Measurements from ENCODE around the gene TBK1.

Gene TBK1

GRCh38 chr12:64452559-64453329 lies 824 bp downstream of the TBK1 start:
- DNase-seq (ENCODE audit: low read depth in 2 of 2): no peak

DNA sequence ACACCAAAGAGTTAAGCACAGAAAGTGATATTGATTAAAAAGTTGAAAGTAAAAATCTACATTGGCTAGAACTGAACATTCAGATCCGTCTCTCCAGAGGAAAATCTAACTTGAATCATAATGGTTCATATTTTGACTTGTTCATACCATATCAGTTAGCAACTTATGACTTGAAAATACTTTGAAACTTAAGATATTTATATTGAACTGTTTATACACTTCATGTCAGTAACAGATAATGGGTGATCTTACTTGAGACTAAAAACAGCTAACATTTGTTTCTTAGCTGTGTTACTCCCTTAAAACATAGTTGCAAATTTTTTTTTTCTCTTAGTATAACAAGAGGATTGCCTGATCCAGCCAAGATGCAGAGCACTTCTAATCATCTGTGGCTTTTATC lies 3.6 kb downstream of the TBK1 start:
- no peak for DNase-seq (ENCODE audit: low read depth in 2 of 2)

- DNase-seq (ENCODE audit: low read depth in 2 of 2): no peak
Measured at GRCh38 chr12:64456119-64456518, 4.2 kb downstream of the TBK1 start.

DNA sequence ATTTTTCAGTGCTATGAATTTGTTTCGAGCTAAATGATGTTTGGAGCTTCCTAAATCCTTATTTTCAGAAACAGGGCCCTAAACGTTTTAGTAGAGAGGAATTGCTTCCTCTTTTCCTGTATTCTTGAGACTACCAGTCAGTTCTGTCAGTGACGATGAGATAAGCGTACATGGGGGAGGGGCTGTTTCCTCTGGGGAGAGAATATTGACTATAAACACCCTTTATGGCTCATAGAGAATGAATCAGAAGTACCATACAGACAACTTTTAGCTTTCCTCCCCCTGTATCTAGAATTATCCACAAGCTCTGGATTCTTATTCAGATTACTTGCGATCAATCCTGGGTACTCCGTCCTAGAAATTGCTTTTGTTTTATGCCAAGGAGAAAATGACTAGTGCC lies 5.1 kb downstream of the TBK1 start:
- peak in 1 of 2 donors; percentile 15 for DNase-seq (ENCODE audit: low read depth in 2 of 2)

- no peak for DNase-seq (ENCODE audit: low read depth in 2 of 2)
Measured at GRCh38 chr12:64457466-64457865, 5.5 kb downstream of the TBK1 start.

DNA sequence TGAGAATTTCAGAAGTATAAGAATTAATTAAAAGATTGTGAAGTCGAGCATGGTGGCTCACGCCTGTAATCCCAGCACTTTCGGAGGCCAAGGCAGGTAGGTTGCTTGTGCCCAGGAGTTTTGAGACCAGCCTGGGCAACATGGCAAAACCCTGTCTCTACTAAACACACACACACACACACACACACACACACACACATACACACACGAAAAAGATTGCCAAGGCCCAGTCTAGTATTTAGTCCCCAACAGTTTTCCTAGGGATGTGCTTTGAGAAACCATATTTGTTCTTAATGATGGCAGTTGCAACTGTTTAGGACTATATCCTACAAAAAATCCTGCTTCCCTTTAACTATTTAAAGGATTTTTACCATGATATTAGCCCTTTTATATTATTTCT lies 6.0 kb downstream of the TBK1 start:
- no peak for DNase-seq (ENCODE audit: low read depth in 2 of 2)

GRCh38 chr12:64459394-64459891 lies 7.5 kb downstream of the TBK1 start:
- DNase-seq (ENCODE audit: low read depth in 2 of 2): no peak

GRCh38 chr12:64461634-64462414 lies 9.9 kb downstream of the TBK1 start:
- no peak for DNase-seq (ENCODE audit: low read depth in 2 of 2)

- DNase-seq (ENCODE audit: low read depth in 2 of 2): no peak
Measured at GRCh38 chr12:64466178-64466577, 14.3 kb downstream of the TBK1 start.

DNA sequence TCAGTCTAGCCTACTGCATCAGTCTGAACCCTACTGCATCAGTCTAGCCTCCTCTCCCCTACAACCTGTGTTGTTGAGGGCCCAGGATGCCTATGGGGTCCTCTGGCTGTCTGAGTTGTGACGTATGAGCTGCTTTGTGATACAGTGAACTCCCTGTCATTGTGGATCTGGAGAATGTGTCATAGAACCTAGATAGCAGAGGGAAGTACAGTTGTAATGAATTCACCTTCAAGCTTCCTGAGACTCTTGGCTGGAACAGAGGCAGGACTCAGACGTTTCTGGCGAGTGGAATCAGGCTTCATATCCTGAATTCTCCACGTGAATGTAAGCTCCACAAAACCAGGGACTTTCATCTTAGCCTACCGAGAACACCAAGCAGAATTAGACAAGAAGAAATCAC lies 17.0 kb downstream of the TBK1 start:
- DNase-seq (ENCODE audit: low read depth in 2 of 2): no peak

- no peak for DNase-seq (ENCODE audit: low read depth in 2 of 2)
Measured at GRCh38 chr12:64469455-64470142, 17.7 kb downstream of the TBK1 start.

GRCh38 chr12:64470495-64470894 lies 18.6 kb downstream of the TBK1 start:
- no peak for DNase-seq (ENCODE audit: low read depth in 2 of 2)

DNA sequence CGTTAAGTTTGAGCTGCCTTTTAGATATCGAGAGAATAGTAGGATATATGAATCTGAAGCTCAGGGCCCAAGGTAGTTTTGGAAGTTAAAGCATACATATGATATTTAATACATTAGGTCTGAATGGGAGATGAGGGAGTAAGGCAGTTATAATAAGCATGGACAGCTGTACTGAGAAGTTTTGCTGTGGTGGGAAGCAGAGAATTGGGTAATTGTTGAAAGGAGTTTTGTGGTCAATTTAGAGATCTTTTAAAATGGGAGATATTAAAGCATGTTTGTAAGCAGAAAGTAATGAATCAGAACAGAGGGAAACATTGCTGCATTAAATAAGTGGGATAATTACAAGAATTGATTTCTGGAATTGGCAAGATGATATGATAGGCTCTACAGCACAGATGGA lies 21.3 kb downstream of the TBK1 start:
- no peak for DNase-seq (ENCODE audit: low read depth in 2 of 2)

GRCh38 chr12:64475518-64475917 lies 23.6 kb downstream of the TBK1 start:
- no peak for DNase-seq (ENCODE audit: low read depth in 2 of 2)

DNA sequence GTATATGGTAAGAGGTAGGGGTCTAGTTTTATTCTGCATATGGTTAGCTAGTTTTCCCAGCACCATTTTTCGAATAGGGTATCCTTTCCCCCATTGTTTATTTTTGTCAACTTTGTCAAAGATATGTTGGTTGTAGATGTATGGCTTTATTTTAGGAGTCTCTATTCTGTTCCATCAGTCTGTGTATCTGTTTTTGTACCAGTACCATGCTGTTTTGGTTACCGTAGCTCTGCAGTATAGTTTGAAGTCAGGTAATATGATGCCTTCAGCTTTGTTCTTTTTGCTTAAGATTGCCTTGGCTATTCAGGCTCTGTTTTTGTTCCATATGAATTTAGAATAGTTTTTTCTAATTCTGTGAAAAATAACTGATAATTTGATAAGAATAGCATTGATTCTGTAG lies 24.9 kb downstream of the TBK1 start:
- no peak for DNase-seq (ENCODE audit: low read depth in 2 of 2)

GRCh38 chr12:64478661-64479060 lies 26.7 kb downstream of the TBK1 start:
- DNase-seq (ENCODE audit: low read depth in 2 of 2): no peak

- DNase-seq (ENCODE audit: low read depth in 2 of 2): no peak
Measured at GRCh38 chr12:64480148-64480547, 28.2 kb downstream of the TBK1 start.

GRCh38 chr12:64486657-64487056 lies 34.7 kb downstream of the TBK1 start:
- no peak for DNase-seq (ENCODE audit: low read depth in 2 of 2)

DNA sequence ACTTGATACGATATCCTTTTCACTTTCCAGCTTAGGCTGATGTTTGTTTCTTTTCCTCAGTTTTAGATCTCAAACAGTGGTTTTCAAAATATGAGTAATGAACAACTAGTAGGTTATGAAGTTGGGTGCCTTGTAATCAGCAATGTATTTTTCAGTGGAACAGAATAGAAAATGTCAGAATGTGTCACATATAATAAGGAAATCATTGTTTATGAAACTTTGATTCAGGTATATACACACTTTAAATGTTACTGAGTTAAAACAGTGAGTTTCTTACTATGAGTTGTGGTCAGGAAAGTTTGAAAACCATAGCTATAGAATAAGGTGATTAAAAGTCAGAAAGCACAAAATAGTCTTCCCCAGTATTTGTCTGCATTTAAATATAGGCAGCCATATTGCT lies 39.8 kb downstream of the TBK1 start:
- DNase-seq (ENCODE audit: low read depth in 2 of 2): no peak

- no peak for DNase-seq (ENCODE audit: low read depth in 2 of 2)
Measured at GRCh38 chr12:64493513-64493912, 41.6 kb downstream of the TBK1 start.

DNA sequence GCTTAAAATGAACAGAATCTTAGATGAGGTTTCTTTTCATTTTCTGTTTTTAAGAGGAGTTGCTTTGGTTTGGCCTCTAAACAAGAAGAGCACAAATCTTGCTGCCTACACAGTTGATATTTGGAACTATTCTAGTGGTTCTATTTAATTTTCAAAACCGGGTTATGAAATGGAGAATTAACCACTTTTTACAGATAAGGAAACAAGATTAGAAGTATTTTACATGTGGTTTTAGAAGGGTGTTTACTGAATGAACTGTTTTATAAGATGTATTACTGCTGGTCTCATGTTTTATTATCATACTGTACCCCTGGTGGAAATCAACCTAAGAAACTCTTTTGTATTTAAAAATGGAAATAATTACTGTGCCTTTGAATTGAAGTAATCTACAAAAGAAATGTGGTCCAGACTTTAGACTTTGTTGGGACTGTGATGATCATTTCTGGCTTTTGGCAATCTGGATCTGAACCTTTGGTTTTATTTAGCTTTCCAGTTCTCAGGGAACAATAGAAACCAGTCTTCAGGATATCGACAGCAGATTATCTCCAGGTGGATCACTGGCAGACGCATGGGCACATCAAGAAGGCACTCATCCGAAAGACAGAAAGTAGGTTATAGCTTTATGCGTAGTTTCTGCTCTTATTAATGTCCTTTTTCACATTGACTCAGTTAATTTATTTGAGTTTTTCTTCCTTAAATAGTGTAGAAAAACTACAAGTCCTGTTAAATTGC lies 43.2 kb downstream of the TBK1 start:
- no peak for DNase-seq (ENCODE audit: low read depth in 2 of 2)

Measured in stimulated activated CD8-positive, alpha-beta memory T cell treated with anti-CD3 and anti-CD28 coated beads, Interleukin-2, amount 100 ng/mL, for 48 hours (primary cell).